Activated CD8-positive, alpha-beta memory T cell treated with anti-CD3 and anti-CD28 coated beads for 48 hours (primary cell): ENCODE results near the gene SLC35E1.
A peak's percentile ranks its signal among the peaks of the same experiment; 100 is the strongest.
"Not testable (repeated sequence)": the region's sequence is repeated elsewhere in the genome, so short reads cannot be mapped to it uniquely, and the experiment has no call there.

Experiments used
- DNase-seq, 3 experiments: peaks; one replicate each; pipeline ENCODE4 v3.0.0-alpha.2; 2020; ENCODE audit warnings: low read depth in 2 of 3, low spot score in 2 of 3

The SLC35E1 gene

GRCh38 chr19:16551902-16552301 lies 20.3 kb downstream of the SLC35E1 start:
- not testable (repeated sequence) for DNase-seq

- DNase-seq, result no peak
Observed at GRCh38 chr19:16548956-16549355, 23.3 kb downstream of the SLC35E1 start.

DNA sequence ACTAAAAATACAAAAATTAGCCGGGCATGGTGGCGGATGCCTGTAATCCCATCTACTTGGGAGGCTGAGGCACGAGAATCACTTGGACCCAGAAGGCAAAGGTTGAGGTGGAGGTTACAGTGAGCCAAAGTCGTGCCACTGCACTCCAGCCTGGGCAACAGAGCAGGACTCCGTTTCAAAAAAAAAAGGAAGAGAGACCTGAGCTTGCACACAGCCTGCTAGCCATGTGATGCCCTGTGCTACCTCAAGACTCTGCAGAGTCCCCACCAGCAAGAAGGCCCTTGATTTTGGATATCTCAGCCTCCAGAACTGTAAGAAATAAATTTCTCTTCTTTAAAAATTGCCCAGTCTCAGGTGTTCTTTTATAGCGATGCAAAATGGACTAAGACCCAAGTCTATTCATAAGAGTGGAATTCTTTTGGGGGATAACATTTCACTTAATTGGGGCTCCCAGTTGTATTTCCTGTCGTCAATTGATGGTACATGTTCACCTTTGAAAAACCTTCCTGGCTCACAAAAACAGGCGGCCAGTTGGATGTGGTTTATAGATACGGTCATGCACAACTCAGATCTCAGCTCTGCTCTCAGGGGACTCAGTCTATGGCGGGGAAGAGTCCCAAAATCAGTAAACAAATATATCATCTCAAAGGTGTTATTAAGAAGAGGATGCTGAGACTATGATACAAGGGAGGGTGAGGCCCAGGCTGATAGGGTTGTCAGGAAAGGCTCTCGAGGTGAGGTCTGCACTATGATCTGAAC lies 27.6 kb downstream of the SLC35E1 start:
- DNase-seq, result no peak

DNA sequence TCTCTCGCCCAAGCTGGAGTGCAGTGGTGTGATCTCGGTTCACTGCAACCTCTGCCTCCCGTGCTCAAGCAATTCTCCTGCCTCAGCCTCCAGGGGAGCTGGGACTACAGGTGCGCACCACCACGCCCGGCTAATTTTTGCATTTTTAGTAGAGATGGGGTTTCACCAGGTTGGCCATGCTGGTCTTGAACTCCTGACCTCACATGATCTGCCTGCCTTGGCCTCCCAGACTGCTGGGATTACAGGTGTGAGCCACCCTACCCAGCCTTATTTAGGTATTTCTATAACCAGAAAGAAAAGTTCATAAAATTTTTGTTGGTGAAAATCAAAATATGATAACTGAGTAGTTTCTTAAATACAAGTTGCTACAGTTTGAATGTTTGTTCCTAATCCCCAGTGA lies 28.5 kb downstream of the SLC35E1 start:
- not testable (repeated sequence) for DNase-seq

DNA sequence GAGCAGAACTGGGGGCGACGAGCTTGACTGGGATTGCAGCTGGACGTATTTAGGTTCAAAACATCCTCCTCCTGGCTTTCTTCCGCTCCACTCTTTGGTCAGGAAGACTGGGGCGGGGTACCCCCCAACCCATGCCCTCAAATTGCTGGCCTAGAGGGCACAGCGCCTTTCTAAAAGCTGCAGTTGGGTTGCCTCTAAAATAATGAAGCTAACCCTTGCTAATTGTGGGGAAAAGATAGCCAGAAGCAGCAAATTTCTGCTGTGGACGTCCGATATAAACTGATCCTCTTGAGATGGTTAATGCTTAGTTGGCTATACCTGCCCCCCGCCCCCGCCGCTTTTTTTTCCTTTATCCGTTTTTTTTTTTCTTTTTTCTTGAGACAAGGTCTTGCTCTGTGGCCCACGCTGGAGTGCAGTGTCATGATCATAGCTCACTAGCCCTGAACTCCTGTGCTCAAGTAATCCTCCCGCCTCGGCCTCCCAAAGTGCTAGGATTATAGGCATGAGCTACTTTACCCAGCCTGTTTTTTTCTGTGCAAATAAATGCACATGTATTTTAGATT lies 29.2 kb downstream of the SLC35E1 start:
- no peak for DNase-seq

DNA sequence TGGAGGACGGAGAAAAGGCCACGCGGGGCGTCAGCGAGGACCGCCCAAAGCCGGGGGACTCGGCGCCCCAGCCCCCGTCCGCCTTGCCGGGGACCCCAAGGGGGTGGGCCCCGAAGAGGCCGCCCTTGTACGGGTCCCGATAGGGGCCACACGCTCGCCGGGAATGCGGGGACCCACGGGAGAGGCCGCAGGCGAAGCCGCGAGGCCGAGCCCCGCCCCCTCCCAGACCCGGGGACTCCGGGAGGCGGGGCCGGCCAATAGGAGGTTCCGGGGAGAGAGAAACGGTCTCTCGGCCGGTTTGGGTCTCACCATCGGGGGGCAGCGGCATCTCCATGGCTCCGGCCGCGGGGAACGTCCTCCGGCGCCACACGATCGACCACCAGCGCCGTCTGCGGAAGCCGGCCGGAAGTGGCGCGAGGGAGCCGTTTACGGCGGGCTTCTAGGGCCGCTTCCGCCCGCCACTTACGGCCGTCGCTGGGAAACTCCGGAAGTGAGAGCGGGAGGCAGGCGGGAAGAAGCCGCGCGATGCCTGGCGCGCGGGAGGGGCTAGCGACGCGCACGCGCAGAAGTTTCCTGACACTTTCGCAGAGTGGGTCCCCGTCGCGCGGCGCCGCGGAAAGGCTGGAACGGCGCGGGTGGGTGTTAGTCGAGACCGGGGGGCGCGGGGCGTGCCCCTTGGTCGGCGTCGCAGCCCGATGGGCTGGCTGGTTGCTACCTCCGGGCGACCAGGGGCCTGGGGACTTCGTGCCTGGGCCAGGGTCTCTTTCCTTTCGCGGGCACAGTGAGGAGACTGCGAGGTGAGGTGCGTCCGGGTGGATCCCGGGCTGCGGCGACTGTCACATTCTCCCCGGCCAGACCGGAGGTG lies 29.9 kb downstream of the SLC35E1 start, which contains the start of gene CHERP:
Gene CHERP, minus strand, starts transcription at position 393 of the 865 bp plus-strand sequence. Its CDS starts 59 bp downstream, at position 334.
- DNase-seq, result peak; percentile 80 to 87 (median 83)

DNA sequence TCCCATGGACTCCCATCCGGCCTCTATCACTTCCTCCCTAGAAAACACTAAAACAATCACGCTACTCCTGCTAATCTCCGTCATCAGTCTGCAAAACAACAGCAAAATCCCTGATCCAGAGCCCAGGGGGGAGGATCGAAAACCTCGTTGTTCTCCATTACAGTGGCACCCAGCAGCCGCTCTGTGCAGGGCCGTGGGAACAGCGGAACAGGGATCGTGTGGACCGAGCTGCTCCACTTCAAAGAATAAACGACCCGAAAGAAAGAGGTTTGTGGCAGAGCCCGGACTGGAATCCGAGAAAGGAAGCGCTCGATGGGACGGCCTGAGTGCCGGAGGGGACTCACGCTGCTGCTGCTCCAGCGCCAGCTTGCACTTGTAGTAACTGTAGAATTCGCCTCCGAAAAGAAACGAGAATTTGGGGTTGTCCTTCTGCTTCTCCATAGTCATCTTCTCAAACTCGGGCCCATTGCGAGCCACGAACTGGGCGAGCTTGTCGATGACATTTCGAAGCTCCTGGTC lies 30.6 kb downstream of the SLC35E1 start:
- DNase-seq, result no peak

DNA sequence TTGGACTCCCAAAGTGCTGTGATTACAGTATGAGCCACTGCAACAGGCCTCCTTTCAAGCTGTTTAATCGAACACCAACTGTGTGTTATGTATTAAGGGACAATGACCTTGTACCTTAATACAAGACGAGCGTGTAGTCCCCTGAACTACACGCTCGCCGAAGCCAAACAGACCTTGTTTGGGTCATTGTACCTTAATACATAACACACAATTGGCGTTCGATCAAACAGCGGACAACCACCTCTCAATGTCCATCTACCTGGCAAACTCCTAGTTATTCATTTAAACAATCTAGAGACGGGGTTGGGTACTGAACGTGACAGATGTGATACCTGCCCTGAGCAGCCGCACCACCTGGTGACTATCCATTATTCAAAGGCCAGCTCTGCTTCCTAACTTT lies 31.3 kb downstream of the SLC35E1 start:
- DNase-seq, result no peak

- no peak for DNase-seq
Observed at GRCh38 chr19:16537111-16537510, 35.1 kb downstream of the SLC35E1 start.

GRCh38 chr19:16536130-16536529 lies 36.1 kb downstream of the SLC35E1 start:
- DNase-seq, result no peak

- no peak for DNase-seq
Observed at GRCh38 chr19:16535381-16535780, 36.8 kb downstream of the SLC35E1 start.

DNA sequence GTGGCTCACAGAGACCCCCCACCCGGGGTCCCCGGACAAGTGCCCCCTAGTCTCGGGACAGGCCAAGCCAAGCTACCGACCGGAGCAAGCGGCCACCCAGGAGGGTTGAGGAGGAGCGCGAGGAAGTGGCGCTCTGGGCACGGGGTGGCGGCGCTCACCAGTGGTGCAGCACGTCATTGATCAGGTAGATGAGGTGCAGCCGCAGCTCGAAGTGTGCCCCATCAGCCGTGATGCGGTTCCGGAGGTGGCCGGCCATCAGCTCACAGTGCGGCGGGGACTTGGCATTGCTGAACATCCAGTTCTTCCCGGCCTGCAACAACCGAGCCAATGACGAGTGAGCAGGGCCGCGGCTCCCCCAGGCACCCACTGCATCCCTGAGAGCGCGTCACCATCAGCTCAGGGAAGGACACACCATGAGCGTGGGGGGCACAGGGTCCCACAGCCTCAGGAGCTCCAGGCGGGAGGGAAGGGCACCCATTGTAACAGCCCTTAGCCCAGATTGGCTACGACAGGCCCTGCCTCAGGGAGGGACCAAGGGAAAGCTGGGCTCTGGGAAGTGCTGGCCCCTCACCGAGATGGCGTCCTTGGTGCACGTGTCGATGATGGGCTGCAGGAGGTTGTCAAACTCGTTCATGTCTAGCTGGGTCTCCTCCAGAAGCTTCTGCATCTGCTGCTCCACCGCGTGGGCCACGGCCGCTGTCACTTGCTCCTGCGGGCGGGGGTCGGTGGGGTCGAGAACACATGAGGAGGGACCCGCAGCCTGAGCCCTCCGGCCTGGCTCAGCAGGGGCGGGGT lies 39.6 kb downstream of the SLC35E1 start:
- no peak for DNase-seq

GRCh38 chr19:16531380-16531669 lies 40.9 kb downstream of the SLC35E1 start:
- no peak for DNase-seq

GRCh38 chr19:16530540-16531379 lies 41.5 kb downstream of the SLC35E1 start:
- no peak for DNase-seq

- no peak for DNase-seq
Observed at GRCh38 chr19:16529466-16530144, 42.6 kb downstream of the SLC35E1 start.

DNA sequence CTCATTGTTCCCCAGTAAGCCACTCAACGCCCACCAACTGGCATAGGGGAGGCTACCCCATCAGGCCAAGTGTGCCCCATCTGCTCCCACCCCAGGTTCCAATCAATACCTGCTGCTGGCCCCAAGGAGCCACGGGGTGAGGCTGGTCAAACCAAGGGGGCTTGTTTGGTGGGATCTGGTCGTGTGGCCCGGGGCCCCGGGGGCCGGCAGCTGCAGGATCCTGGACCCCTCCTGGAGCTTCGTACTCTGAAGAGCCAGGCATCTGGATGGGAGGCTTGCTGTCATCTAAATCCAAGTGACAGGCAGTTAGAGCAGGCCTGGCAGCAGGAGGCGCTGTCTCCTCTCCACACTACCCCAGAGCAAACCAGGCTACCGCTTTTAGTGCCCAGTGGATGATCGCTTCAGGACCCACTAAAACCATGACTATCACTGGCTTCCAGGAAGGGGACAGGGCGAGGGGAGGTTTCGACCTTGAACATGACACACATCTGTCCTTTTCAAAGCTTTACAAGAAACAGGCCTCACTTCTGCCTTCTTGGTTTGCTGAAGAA lies 44.2 kb downstream of the SLC35E1 start:
- DNase-seq, result no peak

GRCh38 chr19:16527334-16527935 lies 44.8 kb downstream of the SLC35E1 start:
- DNase-seq, result no peak

- no peak for DNase-seq
Observed at GRCh38 chr19:16525751-16526481, 46.3 kb downstream of the SLC35E1 start.
